ENCODE data around the gene TET2.

The TET2 gene

DNA sequence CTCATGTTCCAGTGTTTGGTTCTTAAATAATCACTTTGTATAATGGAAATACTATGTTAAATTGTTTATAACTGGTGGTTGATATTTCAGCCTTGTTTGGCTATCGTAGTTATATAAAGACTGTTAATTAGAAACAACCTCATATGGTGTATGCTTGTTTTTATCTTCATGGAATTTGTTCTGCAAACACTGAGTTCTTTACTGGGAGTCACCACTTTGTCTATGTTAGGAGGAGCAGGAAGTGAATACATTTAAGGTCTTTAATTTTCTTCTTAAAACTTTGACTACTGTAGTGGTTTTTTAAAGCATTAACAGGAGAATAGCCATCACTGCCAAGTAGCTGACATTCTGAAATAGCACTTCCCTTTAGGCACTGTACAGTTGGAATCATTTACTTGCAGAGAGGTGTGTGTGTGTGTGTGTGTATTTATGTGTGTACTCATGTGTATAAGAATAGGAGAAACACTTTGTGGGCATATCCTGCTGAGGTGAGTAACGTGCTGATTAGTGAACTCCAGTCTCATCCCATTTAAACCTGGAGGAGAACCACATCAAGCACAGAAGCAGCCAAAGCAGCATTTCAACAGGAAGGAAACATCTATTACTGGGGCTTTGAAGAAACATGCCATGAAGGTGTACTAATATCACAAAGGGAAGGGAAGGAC lies 37.8 kb downstream of the TET2 start:
- DNase-seq: no peak

DNA sequence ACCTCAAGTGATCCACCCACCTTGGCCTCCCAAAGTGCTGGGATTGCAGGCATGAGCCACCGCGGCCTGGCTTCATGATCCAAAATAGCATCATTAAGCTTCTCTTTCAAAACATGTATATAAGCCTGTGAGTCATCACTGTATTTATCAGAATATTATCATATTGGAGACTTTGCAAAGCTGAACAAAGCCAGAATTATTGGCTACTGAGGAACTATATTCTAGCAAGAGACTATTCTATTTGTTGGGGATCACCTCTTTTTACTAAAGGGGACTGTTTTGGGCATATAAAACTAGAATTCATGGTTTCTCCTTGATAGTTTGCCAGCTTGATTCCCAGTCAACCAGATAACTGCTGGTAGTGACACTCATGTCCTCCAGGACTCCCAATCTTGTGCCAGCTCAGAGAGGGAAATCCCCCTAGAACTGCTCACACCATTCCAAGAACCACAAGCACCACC lies 40.1 kb downstream of the TET2 start:
- DNase-seq: peak; percentile 30

DNA sequence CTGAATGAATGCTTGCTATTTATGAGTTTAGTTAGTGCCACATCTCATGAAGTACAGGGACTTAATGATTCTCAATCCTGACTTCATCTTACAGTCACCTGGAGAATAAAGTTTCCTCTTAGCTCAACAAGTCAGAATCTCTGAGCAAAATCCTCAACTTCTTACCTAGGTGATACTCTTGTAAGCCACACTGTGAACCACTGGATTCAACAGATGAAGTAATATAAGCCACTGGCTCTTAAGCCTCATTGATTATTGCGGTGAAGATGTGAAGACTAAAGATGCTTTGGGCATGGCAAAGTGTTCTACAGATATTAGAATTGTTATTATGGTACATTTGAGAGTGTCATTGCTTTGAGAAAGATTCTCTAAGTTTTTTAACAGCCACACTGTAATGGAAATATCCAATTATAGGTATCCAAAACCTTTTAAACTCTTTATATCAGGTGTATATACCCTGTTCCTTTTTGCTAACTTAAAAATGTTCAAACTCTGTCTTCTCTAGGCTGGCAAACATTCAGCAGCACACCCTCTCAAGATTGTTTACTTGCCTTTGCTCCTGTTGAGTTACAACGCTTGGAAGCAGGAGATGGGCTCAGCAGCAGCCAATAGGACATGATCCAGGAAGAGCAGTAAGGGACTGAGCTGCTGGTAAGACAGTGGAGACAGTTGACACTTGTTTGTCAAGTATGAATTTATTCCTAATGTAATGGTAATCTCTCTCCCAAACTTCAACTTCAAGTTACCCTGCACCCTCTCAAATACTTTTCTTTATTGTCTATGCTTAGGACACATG lies 43.4 kb downstream of the TET2 start:
- no peak for DNase-seq

DNA sequence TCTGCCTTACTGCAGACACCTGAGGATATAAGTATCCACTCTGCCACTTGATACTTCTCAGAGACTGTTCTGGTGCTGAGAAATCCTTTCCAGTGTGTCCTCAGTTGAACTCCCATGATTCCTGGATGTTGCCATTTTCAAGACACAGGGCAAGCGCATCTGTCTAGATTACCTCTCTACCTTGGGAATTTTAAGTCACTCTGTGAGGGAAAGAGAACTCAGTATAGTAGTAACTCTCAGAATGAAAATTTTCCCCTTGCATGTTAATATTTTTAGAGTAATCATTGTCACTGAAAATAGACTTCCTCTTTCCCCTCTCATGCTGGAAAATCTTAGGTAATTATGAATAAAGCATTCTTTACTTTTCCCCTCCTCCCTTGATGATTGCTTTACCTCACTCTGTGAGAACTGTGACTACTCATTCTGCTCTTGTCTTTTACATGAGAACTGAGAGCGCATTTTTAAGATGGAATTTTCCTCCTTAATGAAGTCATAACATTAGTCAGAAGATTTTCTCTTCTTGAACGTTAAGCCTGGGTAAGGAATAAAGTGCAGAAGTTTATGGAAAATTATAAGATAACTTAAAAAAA lies 45.0 kb downstream of the TET2 start:
- peak; percentile 72 for DNase-seq

DNA sequence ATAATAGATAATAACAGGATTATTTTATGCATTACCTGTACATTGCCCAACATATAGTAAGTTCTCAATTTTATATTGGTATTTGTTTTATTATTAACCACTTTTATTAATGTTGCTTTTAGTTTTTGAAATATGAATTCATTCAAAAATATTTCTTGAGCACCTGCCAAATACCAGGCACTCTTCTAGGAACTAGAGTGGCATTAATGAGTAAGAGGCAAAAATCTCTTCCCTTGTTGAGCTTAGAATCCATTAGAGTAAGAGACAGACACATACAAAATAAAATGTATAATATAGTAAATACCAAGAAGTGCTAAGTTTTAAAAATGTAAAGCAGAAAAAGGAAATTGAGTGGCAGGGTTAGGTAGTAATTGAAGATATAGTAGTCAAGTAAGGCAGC lies 45.8 kb downstream of the TET2 start:
- DNase-seq: peak; percentile 58

DNA sequence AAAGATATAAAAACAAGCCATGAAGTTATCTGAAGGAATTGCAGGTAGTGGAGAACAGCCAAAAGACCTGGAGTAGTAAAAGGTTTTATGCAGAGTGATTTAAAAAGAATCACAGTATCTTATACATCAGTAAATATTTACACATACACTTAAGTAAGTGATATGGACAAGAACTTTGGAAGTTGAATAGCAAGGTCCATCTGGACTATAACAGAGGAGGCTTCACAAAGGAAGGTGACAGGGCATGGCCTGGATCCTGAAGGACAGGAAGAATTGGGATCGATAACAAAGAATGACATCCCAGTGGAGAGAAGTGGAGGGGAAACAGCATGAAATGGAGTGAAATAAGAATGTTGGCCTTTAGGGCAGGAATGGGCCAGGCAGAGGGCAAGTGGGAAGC lies 46.2 kb downstream of the TET2 start:
- no peak for DNase-seq

DNA sequence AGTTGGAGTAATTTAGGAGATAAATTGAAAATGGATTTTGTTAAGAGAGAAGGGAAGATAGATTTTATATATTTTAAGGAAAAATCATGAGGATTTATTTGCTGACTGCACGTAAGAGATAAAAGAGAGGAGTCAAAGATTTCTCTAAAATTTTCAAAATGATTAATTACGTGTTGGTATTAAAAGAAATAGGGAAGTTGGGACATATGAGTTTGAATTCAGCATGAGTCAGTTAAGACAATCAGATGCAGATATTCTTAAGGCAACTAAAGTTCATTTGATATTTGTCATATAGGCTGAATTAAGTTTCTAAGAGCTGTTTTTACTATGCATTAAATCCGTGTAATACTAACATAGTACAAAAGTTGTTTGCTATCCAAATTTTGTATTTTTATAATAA lies 46.9 kb downstream of the TET2 start:
- no peak for DNase-seq

DNA sequence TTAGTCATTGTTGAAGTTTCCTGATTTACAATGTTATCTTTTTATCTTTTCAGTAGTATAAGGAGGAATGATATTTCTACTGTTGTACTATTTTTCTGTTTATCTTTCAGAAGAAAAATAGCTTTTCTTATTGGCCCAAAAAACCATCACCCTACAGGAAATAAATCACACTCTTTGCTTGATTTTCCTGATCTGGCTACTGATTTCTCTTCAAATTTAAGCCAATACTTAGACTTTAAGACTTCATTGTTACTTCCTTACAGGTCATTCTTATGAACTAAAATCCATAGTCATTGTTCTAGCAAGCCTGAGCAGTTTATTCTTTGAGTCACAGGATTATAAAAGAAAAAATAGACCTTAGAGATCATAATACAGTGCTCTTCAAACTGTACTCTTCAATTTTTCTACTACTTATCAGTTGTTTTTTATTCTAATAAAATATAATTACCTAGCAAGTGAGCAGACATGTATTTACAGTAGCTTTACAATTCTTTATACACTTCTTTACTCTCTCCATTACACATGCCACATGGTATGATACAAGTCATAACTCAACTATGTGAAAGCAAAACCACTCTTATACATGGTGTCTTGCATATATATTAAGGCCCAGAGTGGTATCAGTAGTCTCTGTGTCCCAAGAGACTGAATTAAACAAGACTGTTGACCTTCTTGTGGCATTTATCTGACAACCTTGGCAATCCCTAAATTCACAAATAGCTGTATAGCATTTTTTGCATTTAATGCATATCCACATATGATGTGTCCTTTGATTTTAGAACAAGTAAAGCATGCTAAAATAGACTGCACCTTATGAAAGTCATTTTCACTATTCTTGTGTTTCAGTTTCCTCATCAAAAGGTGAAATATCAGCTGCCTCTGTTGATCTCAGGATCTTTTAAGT lies 47.9 kb downstream of the TET2 start:
- peak; percentile 88 for DNase-seq

DNA sequence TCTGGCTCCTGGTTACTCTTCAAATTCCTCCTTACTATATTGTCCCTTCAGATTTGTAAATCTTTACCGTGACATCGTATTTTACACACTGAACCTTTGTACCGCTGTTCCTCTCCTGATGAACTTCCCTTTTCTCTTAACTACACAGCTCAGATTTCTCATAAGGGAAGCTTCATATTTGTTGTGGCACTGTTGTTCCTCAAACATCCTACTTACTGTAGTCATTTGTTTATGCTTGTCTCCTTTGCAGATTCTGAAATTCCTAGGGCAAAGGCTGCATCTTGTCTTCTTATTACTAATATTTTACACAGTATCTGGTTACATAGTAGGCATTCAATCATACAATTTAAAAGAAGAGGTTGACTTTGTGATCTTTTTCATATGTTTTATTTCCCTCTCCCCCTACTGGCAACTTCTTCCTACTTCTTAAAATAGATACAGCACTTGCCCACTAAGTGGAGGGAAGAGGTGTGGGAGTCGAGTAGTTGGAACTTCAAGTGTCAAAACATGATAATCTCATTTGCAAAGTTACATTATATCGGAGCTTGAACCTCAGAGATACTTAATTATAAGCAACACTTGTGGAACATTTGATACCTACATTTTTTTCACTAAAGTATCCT lies 50.0 kb downstream of the TET2 start:
- DNase-seq: peak; percentile 40

DNA sequence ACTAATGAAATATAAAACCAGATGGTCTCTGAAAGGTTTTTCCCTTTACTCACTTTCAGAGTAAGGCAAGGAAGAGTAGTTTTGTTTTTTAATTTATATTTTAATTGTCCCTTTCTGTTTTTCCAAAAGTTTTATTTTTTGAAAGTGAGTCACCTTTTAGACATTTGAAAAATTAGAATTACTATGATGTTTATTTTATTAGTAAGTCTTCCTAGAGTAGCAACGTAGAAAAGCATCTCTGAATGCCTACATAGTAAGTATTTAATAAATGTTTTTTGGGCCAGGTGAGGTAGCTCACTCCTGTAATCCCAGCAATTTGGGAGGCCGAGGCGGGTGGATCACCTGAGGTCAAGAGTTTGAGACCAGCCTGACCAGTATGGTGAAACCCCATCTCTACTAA lies 51.1 kb downstream of the TET2 start:
- DNase-seq: peak; percentile 54

DNA sequence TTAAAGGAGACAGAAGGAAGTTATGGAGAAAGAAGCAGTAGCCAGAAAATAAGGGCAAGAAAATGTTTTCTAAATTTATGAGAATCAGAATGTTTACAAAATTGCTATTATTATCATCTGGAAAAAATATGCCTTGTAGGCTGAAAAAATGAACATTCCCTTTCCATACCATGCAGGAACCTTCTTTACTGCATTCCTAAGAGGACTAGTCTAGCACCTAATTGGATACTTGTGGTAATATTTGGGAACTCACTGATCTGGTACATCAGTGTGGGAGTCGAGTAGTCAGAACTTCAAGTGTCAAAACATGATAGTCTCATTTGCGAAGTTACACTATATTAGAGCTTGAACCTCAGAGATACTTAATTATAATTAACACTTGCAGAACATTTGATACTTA lies 51.9 kb downstream of the TET2 start:
- peak; percentile 49 for DNase-seq

DNA sequence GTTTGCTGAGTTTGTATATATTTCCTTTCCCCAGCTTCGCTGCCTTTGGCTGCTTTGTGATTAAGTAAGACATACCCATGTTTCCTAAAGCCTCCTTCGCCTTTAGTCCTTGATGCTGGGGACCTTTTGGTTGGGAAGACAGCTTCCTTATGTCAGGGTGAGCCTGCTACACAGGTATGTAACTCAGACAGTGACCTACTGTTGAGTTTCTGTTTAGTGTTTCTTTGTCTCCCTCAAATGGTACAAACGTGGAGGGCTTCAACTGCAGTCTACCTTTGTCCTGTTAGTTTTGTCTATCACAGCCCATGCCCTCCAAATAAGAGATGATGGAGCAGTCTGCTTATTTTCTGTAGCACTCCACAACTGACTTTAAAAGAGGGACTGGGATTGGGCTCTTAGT lies 59.5 kb downstream of the TET2 start:
- DNase-seq: no peak

DNA sequence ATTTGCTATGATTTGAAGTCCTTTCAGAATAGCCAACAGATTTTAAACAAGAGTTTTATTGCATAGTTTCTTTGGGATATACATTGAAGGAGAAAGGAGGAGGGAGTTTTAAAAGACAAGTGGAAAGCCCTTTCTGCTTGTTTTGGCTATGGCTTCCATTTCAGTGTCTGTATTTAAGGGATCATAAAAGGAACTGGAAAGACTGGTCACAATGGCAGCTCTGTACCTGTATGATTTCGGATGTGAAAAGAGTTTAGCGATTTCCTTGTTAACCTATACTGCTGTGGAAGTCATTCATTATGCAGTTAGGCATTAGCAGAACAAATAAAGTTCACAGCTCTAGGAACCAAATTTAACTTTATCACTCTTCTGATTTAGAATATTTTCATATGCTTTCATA lies 60.7 kb downstream of the TET2 start:
- no peak for DNase-seq

DNA sequence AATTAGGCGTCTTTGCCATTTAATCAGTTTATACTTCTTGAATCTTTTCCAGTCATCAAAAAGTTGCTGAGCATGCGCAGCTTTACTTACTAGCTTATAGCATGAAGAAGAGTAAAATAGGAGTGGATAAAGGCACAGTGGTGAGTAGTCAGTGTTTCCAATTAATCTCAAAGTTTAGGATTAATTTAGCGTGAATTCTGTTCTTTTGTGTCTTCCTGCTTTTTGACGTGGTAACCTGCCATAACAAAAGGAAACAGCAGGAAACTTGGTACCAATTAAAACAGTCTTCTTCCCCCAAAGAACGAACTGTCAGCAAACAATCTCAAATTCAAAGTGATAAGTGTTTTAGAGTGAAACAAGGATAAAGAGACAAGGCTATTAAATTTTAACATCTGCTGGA lies 61.9 kb downstream of the TET2 start:
- DNase-seq: no peak

DNA sequence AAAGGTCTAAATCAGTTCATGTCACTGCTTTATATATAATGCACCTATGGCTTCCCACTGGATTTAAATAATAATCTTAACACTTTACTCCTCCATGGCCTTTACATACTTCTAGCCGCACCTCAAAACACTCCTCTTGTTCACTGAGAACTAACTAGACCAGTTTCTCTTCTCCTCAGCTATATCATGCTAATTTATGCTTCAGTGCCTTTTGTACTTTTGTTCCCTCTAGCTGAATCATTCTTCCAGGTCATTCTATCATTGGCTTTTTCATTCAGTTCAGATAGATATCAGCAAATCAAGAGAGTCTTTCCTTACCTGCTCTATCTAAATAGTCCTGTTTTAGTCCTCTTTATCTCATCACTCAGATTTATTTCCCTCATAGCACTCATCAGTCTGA lies 64.2 kb downstream of the TET2 start:
- no peak for DNase-seq

DNA sequence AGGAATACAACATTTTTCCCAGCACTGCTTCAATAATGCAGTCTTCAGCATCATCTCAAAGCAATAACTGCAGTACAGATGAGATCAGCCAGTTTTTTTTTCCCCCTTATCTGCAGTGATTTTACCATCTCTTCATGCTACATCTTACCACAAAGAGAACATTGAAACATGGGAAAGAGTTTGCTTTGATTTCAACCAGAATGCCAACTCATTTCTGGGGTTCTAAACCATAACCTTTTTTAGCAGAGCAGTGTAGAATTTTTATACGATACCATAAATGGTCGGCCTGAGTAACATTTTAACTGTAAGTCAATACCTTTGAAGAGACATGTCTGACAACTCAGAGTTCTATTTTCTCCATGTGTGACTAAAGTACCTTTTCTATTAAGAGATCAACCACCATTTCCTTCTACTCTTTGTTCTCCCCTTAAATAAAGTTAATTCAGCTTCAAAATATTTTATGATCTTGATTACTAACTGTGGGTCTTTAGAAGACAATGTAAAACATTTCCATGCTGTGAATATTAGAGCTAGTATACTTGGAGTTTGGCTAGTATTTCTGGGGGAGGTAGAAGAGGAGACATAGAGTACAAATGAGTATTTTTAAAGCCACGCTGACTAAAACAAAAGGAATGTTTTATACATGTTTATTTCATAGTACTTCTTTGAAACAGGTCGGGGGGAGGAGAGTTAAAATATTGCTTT lies 69.1 kb downstream of the TET2 start:
- DNase-seq: peak; percentile 68

DNA sequence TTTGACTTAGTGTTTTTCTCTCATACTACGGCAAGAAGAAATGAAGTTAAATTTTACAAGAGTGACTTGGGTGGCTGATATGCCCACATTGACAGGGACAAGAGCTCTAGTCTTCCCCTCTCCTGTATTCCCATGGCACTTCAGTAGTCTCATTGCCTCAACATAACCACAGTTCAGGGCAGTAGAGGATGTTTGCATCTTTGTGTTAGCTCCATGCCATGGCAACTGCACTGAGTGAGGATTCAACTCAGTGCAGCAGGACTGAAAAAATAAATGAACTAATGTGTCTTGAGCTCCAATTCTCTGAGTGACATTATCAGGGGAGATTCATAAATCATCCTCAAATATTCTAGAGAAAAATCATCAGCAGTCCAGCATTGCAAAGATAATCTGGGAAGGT lies 78.8 kb downstream of the TET2 start:
- peak; percentile 19 for DNase-seq

DNA sequence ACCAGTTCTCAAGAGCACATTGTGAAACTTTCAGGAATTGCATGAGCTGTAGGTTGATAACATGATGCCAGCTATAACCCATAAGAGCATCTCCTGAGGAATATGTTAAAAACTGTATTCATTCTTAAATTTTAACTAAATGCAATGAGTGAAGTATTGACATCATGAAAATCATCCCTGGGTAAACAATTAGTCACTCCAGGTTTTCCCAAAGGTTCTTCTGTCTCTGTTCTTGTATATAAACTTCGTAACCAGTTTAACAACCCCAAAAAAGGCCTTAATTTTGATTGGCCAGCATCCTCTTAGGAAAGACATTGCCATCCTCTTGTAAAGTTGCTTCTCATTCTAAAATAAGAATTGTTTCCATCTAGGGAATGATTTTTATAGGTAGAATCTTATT lies 80.4 kb downstream of the TET2 start:
- DNase-seq: no peak

DNA sequence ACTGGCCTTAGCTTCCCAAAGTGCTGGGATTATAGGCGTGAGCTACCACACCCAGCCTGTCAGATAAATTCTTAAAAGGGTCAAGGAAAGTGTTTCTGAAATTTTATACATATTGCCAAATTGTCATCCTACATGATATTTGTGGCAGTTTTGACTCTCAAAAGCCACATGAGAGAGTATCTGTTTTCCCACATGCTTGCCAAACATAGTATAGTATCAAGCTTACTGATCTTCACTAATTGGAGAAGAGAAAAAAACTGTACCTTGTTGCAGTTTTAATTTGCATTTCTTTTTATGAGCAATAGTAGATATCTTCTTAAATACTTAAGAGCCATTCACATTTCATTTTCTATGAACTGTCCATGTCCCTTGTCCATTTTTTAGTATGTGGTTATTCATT lies 83.6 kb downstream of the TET2 start:
- DNase-seq: no peak

DNA sequence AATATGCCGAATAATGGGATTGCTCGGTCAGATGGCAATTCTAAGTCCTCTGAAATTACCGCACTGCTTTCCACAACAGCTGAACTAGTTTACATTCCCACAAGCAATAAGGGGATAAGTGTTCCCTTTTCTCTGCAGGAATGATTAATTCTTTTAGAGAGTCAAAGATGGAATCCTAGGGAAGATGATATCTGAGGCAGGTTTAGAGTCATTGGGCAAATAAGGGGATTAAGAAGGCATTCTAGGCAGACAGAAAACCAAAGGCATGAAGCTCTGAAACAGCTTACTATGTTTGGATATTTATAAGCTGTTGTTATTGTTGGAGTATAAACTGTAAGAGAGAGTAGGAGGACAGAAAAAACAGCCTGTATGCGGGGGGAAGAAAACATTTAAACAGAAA lies 85.7 kb downstream of the TET2 start:
- DNase-seq: no peak

DNA sequence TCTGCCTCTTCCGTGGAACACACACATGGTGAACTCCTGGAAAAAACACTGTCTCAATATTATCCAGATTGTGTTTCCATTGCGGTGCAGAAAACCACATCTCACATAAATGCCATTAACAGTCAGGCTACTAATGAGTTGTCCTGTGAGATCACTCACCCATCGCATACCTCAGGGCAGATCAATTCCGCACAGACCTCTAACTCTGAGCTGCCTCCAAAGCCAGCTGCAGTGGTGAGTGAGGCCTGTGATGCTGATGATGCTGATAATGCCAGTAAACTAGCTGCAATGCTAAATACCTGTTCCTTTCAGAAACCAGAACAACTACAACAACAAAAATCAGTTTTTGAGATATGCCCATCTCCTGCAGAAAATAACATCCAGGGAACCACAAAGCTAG lies 87.9 kb downstream of the TET2 start:
- DNase-seq: no peak
